OCI-LY7 (cell line): ENCODE measurements around the gene MAPK11.

Experiments
- EZH2phosphoT487 ChIP-seq: fragments of 200-600 bp; sonication (generic); IDR thresholded peaks from 2 replicates; pipeline ENCODE4 v1.6.1; 2018; ENCODE audit warnings: low read depth, borderline replicate concordance, mild to moderate bottlenecking, mixed run types, antibody characterized with exemption, low read length, moderate library complexity, mixed read lengths
- TF ChIP-seq, protein P1 (sequence below): fragments of 200-600 bp; sonication (generic); conservative IDR thresholded peaks from 2 replicates; pipeline ENCODE4 v1.5.1; 2014; ENCODE audit warnings: mild to moderate bottlenecking, antibody characterized with exemption, low read length, moderate library complexity, mixed read lengths

DNA sequence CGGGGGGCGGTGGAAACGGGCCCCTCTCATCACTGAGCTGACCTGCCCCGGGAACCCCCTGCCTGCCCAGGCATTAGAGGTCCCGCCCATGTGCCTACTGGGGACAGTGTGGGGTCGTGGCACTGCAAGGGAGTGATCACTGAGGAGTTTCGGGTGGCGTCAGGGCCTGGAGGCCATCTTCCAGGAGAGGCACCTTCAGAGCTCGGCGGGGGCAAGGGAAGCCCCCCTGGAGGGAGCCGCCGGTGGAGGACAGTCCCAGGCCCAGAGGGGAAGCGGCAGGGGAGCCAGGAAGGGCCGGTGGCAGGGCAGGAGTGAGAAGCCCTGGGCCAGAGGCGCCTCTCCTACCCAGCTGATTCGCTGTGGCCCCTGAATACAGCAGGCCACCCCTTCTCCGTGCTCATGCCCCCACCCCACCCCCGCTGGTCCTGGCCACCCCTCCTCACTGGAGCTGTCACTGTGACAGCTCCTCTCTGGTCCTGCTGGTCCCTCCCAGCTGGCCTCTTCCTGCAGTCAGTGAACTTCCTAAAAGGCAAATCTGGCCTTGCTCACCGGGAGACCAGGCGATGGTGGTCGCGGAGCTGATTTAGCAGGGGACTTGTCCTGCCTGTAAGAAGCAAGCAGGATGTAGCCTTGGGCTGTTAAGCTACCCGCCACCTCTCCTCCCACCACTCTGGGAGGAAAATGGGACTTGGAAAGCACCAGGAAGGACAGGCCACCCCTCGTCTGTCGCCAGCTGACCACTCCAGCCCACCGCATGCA is 2.0 kb upstream of the MAPK11 start:
- TF ChIP-seq, protein P1, sequence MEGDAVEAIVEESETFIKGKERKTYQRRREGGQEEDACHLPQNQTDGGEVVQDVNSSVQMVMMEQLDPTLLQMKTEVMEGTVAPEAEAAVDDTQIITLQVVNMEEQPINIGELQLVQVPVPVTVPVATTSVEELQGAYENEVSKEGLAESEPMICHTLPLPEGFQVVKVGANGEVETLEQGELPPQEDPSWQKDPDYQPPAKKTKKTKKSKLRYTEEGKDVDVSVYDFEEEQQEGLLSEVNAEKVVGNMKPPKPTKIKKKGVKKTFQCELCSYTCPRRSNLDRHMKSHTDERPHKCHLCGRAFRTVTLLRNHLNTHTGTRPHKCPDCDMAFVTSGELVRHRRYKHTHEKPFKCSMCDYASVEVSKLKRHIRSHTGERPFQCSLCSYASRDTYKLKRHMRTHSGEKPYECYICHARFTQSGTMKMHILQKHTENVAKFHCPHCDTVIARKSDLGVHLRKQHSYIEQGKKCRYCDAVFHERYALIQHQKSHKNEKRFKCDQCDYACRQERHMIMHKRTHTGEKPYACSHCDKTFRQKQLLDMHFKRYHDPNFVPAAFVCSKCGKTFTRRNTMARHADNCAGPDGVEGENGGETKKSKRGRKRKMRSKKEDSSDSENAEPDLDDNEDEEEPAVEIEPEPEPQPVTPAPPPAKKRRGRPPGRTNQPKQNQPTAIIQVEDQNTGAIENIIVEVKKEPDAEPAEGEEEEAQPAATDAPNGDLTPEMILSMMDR: no peak
- no peak for TF ChIP-seq EZH2phosphoT487
